ENCODE results near the gene ACER1. TPM values are rescaled to one million over a fixed set of nuclear protein-coding genes. Genes with fewer than 3 reads are reported as not detected.
A peak's percentile ranks its signal among the peaks of the same experiment; 100 is the strongest.

The ACER1 gene
- total RNA-seq, 1 donor from 2014 or later = 0.28 TPM

DNA sequence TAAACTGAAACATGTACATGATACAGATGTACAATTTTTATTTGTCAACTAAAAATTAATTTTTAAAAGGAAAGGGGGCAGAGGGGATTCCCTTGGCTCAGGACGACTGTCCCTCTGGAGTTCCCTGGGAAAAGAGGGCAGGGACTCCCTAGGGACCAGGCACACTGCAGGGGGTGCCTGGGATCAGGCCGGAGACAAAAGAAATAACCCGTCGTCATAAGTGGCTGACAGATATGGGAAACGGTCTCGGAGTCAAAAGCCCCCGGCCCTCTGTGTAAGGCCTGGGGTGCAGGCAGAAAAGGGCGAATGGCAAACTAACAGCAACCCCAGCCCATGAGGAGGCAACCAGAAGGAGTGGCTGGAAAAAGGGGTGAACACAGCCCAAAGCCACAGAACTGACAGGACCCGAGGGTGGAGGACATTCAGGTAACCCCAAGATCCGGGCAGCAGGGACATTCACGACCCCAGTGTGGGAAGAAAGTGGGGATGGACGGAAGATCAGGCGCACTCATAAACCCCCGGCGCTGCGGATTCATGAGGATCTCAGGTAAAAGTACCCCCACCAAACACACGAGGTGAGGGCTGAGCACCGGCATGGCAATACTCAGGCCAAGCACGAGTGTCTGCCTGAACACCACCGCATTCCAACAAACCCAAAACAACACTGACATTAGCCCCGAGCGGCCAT lies 60.4 kb downstream of the ACER1 start:
- Mint-ChIP-seq H3K4me1 (peaks cover 17% of the 10 kb centered on the region), H3K36me3 (ENCODE audit: low read depth) (peaks cover 20% of the 10 kb centered on the region), H3K27ac (no peak overlapping the region), H3K27me3 (no peaks in the 10 kb centered on the region), H3K9me3 (no peaks in the 10 kb centered on the region), H3K4me3 (no peak overlapping the region)
- intact Hi-C loops (cut with micrococcal nuclease) = no loop called here
- DNase-seq = no peak

DNA sequence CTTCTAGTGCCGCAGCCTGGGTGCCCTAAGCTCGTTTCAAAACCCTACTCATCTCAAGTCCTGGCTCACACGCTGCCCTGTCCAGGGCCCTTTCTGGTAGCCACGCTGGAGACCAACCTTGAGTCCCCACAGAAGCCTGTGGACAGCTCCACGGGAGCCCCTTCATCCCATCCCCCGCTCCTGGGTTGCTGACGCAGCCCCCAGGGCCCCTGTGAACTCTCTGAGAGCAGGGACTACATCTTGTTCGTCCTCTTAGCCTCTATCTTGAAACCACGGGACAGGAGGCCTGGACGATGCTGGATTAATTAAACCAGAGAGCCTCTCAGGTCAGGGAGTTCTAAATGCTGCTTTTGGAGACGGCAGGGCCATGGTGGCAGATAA lies 61.0 kb downstream of the ACER1 start:
- Mint-ChIP-seq H3K27ac (no peak overlapping the region), H3K27me3 (no peaks in the 10 kb centered on the region), H3K9me3 (no peaks in the 10 kb centered on the region), H3K4me3 (no peak overlapping the region), H3K4me1 (peaks cover 11% of the 10 kb centered on the region), H3K36me3 (ENCODE audit: low read depth) (peaks cover 20% of the 10 kb centered on the region)
- DNase-seq = no peak
- intact Hi-C loops (cut with micrococcal nuclease) = no loop called here

DNA sequence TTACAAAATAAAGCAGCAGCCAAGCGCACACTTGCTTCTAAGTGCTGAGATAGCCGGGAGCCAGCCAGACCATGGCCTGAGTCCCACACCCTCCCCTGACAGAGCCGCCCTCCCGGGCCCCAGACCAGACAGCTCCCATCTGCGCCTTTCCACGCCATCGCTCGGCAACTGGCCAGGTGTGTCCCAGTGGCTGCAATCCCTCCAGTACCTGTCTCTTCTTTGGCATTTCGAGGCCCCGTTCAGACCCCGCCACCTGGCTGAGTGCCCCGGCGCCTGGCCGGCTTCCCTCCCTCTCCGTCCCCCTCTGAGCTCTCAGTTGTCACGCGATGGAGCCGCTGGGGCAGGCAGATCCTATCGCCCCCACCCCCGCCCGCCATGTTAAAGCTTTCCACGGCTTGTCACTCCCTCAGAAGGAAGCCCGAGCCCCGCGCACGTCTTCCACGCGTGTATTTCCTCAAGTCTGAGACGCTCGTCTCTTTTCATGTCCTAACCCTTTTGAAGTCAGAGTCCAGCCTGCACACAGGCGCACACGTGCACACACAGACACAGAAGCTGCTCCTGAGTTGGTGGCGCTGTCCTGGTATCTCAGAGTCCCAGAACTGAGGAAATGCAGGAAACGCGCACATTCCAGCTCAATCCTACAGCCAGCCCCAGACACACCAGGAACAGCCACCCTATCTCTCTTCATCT lies 61.5 kb downstream of the ACER1 start:
- Mint-ChIP-seq H3K27me3 (no peaks in the 10 kb centered on the region), H3K27ac (no peak overlapping the region), H3K4me1 (peaks cover 10% of the 10 kb centered on the region), H3K9me3 (no peaks in the 10 kb centered on the region), H3K36me3 (ENCODE audit: low read depth) (peaks cover 22% of the 10 kb centered on the region), H3K4me3 (no peak overlapping the region)
- DNase-seq = no peak
- intact Hi-C loops (cut with micrococcal nuclease) = no loop called here

DNA sequence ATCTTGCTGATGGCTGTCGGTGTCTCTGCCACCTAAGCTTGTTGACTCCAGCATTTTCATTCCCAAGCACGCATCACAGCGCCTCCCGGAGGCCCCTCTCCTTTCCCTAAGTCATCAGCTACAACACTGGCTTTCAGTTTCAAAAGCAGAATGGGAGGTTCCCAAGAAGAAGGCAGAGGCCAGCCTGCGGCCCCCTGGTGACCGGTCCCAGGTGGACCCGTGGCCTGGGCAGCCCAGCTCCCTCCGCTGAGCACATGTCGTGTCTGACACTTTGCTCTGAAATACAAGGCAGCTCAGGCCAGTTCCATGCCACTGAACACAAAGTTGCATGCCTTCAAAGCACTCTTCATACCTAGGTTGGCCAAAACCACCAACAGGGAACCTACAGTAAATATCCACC lies 62.2 kb downstream of the ACER1 start:
- H3K36me3 Mint-ChIP-seq (ENCODE audit: low read depth) = peaks cover 21% of the 10 kb centered on the region
- H3K27me3 Mint-ChIP-seq = no peaks in the 10 kb centered on the region
- no peaks in the 10 kb centered on the region for H3K9me3 Mint-ChIP-seq
- no peak overlapping the region for H3K27ac Mint-ChIP-seq
- DNase-seq = no peak
- H3K4me3 Mint-ChIP-seq = no peak overlapping the region
- intact Hi-C loops (cut with micrococcal nuclease) = no loop called here
- peaks cover 7% of the 10 kb centered on the region for H3K4me1 Mint-ChIP-seq

DNA sequence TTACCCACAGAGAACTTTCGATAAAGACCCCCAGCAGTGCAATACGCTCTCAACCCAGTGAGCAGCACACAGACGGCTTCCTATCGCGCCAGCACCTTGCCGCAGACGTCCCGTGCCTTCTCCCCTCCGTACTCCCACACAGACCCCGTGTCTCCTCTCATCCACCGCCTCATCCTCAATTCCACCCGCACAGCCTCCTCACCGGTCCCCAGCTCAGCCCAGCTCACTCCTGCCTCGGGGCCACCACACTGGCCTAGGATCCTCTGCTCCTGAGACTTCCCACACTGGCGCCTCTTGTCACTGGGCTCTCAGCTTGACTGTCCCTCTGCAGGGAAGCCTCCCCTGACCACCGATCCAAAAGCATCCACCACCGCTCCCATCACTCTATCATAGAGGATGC lies 62.6 kb downstream of the ACER1 start:
- DNase-seq = no peak
- no peaks in the 10 kb centered on the region for H3K27me3 Mint-ChIP-seq
- H3K4me1 Mint-ChIP-seq = peaks cover 7% of the 10 kb centered on the region
- H3K9me3 Mint-ChIP-seq = no peaks in the 10 kb centered on the region
- no peak overlapping the region for H3K27ac Mint-ChIP-seq
- H3K36me3 Mint-ChIP-seq (ENCODE audit: low read depth) = peaks cover 21% of the 10 kb centered on the region
- intact Hi-C loops (cut with micrococcal nuclease) = no loop called here
- H3K4me3 Mint-ChIP-seq = no peak overlapping the region

DNA sequence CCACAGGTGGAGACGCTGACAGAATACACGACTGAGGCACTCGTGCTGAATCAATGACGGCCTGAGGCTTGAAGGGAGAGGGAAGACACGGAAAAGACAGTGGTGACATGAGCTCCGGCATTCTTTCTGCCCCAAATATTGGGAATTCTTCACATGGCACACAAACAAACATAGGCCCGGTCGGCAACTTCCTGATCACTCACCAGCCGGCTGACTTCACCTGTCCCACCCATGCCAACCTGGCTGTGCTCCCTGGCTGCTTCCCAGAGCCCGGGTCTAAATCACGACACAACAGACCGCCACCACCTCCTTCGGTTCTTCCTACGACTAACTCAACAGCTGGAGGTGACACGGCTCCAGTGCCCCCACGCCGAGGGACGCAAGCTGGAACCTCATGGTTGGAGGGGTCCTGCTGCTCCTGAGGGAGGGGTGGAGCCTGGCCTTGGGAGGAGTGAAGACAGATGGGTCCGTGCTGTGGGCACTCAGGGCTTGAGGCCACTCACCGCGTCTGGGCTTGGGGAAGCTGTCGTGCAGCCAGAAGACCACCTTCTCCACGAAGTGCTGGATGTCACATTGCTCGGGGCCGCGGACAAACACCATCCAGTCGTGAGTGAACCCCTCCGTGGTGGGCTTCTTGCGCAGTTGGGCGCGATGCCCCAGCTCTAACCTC lies 63.2 kb downstream of the ACER1 start:
- Mint-ChIP-seq H3K36me3 (ENCODE audit: low read depth) (peaks cover 21% of the 10 kb centered on the region), H3K9me3 (no peaks in the 10 kb centered on the region), H3K27me3 (no peaks in the 10 kb centered on the region), H3K4me3 (no peak overlapping the region), H3K4me1 (peaks cover 7% of the 10 kb centered on the region), H3K27ac (no peak overlapping the region)
- intact Hi-C loops (cut with micrococcal nuclease) = no loop called here
- no peak for DNase-seq

DNA sequence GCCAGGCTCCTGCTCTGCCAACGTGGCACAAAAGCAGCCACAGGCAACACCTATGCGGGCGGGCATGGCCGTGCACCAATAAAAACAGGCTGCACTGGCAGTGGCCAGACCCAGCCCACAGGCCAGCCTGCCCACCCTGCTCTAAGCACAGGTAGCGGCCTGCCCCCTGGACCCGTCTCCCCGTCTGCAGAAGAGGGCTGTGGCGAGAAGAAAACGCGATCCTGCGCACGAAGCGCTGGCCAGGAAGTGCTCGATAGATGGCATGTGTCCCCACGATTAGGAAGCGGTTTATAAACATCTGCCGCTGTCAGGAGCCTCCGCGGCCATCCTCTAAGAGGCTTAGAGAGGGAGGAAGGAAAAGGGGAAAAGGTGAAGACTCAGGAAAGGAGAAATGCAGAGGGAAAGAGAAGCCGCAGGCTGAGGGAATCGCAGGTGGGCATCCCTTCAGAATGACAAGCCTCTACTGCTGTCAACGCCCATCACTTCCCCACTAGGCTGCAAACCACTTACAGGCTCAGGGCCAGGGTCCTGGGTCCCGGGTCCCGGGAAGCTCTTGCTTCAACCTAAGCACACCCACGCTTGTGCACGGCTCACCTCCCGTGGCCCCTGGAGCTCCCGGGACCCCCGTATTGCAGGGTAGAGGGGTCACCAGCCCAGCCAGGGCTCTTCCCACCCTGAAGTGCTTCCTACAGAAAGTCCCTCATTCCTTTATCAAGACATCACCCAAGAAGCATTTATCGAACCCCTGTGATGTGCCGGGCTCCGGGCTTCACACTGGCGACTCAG lies 64.1 kb downstream of the ACER1 start:
- Mint-ChIP-seq H3K27me3 (no peaks in the 10 kb centered on the region), H3K4me3 (no peak overlapping the region), H3K4me1 (peaks cover 7% of the 10 kb centered on the region), H3K27ac (no peak overlapping the region), H3K9me3 (no peaks in the 10 kb centered on the region), H3K36me3 (ENCODE audit: low read depth) (peaks cover 27% of the 10 kb centered on the region)
- intact Hi-C loops (cut with micrococcal nuclease) = no loop called here
- no peak for DNase-seq

DNA sequence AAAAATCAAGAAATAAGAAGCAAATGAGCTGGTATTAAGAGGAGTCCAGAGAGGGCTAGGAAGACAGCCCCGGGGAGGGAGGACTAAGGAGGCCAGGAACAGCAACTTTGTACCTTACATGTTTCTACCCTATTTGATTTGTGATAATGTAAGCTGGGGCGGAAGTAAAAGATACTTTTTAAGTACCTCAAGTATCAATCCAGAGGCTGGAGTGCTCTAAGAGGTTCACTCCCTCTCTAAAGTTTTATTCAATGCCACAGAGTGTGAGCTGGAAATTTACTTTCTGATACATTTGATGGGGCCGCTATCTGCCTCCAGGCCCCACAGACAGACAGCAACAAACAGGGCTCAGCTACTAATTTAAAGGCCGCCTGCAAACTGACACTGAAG lies 65.0 kb downstream of the ACER1 start:
- Mint-ChIP-seq H3K36me3 (ENCODE audit: low read depth) (peaks cover 32% of the 10 kb centered on the region), H3K4me3 (no peak overlapping the region)
- intact Hi-C loops (cut with micrococcal nuclease) = no loop called here

DNA sequence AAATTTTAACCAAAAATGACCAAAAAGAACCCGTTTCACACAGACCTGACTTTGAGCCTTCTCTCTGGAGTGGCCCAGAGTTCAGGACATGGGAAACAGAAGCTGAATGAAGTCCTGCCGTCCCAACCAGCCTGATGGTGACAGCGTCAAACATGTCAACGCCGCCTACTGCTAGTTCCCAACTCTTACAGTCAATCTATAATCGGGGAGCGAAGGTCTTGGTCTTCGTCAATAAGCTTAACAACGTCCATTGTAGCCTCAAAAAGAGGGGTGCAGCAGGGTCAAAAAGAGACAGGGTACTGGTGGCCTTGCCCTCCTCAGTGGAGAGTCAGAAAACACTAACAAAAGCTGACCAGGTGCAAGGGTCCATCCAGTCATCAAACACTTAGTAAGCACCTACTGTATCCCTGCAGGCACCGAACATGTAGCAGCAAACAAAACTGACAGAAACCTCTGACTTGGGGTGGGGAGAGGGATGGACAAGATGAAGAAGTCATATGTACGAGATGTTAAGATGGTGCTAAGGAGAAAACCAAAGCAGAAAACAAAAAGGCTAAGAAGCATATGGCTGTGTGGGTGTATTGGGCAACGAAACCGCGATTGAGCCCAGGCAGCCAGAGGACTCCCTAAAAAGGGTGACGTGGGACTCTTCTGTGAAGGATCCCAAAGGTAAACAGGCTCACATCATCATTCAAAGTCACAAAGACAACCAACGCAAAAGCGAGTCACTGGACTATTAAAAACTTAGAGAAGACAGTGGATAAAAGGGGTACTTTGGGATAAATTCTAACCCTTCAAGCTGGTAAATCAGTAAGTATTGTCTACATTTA lies 65.6 kb downstream of the ACER1 start:
- peaks cover 9% of the 10 kb centered on the region for H3K4me1 Mint-ChIP-seq
- H3K27me3 Mint-ChIP-seq = no peaks in the 10 kb centered on the region
- peaks cover 33% of the 10 kb centered on the region for H3K36me3 Mint-ChIP-seq (ENCODE audit: low read depth)
- no peak overlapping the region for H3K27ac Mint-ChIP-seq
- no peaks in the 10 kb centered on the region for H3K9me3 Mint-ChIP-seq
- no peak overlapping the region for H3K4me3 Mint-ChIP-seq
- DNase-seq = no peak
- intact Hi-C loops (cut with micrococcal nuclease) = no loop called here

More for the DNA sequence above, 65.0 kb downstream of the ACER1 start:
- Mint-ChIP-seq H3K27me3 (no peaks in the 10 kb centered on the region), H3K9me3 (no peaks in the 10 kb centered on the region), H3K27ac (no peak overlapping the region), H3K4me1 (peaks cover 7% of the 10 kb centered on the region)
- DNase-seq = no peak

DNA sequence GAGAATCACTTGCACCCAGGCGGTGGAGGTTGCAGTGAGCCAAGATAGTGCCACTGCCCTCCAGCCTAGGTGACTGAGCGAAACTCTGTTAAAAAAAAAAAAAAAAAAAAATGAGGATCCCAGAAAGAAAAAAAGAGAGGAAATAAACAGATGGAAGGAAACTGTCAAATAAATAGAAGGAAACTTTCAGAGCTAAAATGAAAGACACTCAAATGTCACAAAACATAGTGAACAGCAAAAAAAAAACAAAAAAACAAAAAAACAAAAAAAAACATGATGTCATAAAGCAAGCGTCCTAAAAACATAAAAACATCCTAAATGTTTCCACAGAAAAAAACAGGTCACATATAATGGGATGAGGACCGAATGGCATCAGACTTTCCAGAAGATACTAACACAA lies 68.6 kb downstream of the ACER1 start:
- peaks cover 31% of the 10 kb centered on the region for H3K36me3 Mint-ChIP-seq (ENCODE audit: low read depth)
- peaks cover 7% of the 10 kb centered on the region for H3K4me1 Mint-ChIP-seq
- intact Hi-C loops (cut with micrococcal nuclease) = no loop called here
- H3K27ac Mint-ChIP-seq = no peak overlapping the region
- no peak for DNase-seq
- no peak overlapping the region for H3K4me3 Mint-ChIP-seq
- H3K9me3 Mint-ChIP-seq = no peaks in the 10 kb centered on the region
- H3K27me3 Mint-ChIP-seq = no peaks in the 10 kb centered on the region

DNA sequence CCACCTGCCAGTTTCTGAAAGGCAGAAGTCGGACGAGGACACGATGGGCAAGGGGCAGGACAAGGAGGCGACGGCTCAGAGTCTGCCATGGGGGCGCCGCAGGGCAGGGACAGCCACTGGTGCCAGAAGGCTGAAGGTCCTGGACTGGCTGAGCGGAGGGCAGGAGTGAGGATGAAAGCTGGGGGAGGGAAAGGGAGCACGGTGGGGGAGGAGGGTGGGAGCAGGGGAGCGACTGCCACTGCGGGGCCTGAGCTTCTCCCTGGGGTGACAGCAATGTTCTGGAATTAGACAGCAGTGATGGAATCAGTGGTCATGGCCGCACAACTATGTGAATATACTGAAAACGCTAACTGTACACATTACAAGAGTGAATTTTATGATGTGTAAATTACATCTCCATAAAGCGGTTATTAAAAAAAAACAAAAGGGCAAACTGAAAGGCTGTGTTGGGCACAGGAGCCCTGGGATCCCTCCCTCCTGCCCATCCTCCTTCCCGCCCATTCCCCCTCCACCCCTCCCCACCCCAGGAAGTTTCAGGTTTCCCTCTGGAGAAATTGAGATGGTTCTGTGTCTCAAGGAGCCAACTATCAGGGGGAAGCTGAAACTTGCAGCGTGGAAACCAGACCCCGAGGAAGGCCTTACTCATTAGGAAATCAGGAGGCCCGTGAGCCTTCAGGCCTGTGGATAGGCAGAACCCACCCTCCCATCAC lies 69.5 kb downstream of the ACER1 start:
- Mint-ChIP-seq H3K4me1 (peaks cover 7% of the 10 kb centered on the region), H3K36me3 (ENCODE audit: low read depth) (peaks cover 33% of the 10 kb centered on the region), H3K9me3 (no peaks in the 10 kb centered on the region), H3K27me3 (no peaks in the 10 kb centered on the region), H3K27ac (peak overlapping the region; percentile 20), H3K4me3 (no peak overlapping the region)
- intact Hi-C loops (cut with micrococcal nuclease) = no loop called here
- no peak for DNase-seq

DNA sequence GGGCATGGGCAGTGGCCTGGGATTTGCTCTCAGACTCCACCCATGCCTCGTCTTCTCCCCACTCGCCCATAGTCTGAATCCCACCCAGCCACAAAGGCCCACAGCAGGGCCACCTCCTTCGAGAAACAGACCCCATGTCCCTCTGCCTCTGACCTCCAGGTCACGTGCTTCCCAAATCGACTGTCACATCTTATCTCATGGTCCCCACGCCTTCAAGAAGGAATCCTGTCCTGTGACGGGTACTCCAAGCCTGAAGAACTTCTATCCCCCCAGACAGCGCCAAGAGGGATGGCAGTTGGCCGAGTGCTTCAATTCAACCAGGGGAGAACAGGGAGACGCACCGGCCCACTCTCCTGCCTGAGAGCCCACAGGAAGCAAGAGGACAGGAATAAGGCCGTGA lies 70.1 kb downstream of the ACER1 start:
- no peak overlapping the region for H3K4me3 Mint-ChIP-seq
- H3K4me1 Mint-ChIP-seq = peaks cover 7% of the 10 kb centered on the region
- no peaks in the 10 kb centered on the region for H3K27me3 Mint-ChIP-seq
- H3K27ac Mint-ChIP-seq = no peak overlapping the region
- intact Hi-C loops (cut with micrococcal nuclease) = no loop called here
- H3K9me3 Mint-ChIP-seq = no peaks in the 10 kb centered on the region
- DNase-seq = no peak
- H3K36me3 Mint-ChIP-seq (ENCODE audit: low read depth) = peaks cover 27% of the 10 kb centered on the region

DNA sequence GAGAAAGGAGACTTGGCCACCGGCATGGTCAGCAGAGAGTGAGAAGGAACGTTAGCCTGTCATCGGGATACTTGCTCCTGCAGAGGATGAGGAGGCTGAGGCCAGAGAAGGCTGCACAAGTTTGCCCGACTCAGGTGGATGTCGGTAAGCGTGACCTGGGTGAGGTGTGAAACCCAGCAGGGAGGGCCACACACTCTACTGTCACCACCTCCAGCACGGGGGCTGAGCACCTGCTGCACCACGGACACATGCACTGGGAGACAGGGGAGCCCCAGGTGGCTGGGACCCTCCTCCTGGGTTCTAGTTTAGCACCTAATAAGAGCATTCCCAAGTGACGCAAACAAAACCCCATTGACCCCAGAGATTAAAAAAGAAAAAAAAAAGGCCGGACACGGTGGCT lies 70.9 kb downstream of the ACER1 start:
- Mint-ChIP-seq H3K27me3 (no peaks in the 10 kb centered on the region), H3K27ac (no peak overlapping the region), H3K4me1 (peaks cover 7% of the 10 kb centered on the region), H3K36me3 (ENCODE audit: low read depth) (peaks cover 25% of the 10 kb centered on the region), H3K9me3 (no peaks in the 10 kb centered on the region), H3K4me3 (no peak overlapping the region)
- no peak for DNase-seq
- intact Hi-C loops (cut with micrococcal nuclease) = no loop called here

All from activated CD4-positive, alpha-beta T cell treated with anti-CD3 and anti-CD28 coated beads, Interleukin-2, amount 10 ng/mL, durations not matched to agents 24 days and 14 days (primary cell).